ENCODE results near the gene CBX7. TPM values are rescaled to one million over a fixed set of nuclear protein-coding genes. Genes with fewer than 3 reads are reported as not detected.

CBX7 gene
- total RNA-seq, 1 donor from 2014 or later = 7.7 TPM

DNA sequence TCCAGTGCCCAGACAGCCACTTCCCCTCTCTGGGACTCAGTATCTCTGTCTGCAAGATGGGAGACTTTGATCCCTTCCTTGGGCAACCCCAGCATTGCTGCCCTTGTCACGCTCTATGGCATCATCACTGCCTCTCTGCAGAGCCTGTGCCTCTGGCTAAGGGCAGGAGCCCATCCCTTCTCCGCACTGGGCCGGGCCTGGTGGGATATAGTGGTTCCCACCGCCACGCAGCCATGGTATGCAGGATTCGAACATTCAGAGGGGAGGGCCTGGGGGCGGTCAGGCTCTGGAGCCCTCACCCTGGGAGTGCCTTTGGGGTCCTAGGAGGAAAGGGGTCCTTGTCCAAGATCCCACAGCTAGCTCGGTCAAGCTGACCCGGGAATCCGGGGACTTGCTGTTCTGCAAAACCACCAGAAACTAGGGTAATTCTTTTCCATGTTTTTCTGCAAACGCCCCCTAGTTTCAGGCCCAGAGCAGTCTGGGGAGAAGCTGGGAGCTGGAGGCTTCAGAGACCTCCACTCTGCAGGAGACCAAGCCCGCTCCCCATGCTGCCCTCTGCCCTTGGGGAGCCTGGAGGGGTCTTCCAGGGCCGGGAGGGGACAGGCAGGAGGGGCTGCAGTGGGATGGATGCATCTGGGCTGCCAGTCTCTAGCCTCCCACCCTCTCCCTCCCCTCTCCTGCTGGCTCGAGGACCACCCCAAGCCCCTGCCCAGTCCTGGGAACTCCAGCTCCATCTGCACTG lies 24.4 kb upstream of the CBX7 start:
- no peaks in the 10 kb centered on the region for H3K9me3 Mint-ChIP-seq (ENCODE audit: low read depth)
- H3K27ac Mint-ChIP-seq = peak overlapping the region; percentile 85
- H3K36me3 Mint-ChIP-seq (ENCODE audit: insufficient read depth) = no peaks in the 10 kb centered on the region
- no peak for DNase-seq (ENCODE audit: low spot score, unreplicated experiment)
- TF ChIP-seq, protein P1, sequence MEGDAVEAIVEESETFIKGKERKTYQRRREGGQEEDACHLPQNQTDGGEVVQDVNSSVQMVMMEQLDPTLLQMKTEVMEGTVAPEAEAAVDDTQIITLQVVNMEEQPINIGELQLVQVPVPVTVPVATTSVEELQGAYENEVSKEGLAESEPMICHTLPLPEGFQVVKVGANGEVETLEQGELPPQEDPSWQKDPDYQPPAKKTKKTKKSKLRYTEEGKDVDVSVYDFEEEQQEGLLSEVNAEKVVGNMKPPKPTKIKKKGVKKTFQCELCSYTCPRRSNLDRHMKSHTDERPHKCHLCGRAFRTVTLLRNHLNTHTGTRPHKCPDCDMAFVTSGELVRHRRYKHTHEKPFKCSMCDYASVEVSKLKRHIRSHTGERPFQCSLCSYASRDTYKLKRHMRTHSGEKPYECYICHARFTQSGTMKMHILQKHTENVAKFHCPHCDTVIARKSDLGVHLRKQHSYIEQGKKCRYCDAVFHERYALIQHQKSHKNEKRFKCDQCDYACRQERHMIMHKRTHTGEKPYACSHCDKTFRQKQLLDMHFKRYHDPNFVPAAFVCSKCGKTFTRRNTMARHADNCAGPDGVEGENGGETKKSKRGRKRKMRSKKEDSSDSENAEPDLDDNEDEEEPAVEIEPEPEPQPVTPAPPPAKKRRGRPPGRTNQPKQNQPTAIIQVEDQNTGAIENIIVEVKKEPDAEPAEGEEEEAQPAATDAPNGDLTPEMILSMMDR (IDR thresholded peaks at IDR 0.05; ENCODE audit: unreplicated experiment) = no peak
- no peak overlapping the region for H3K4me3 Mint-ChIP-seq (ENCODE audit: low read depth)
- no peaks in the 10 kb centered on the region for H3K27me3 Mint-ChIP-seq
- peaks cover 32% of the 10 kb centered on the region for H3K4me1 Mint-ChIP-seq (ENCODE audit: low read depth)

DNA sequence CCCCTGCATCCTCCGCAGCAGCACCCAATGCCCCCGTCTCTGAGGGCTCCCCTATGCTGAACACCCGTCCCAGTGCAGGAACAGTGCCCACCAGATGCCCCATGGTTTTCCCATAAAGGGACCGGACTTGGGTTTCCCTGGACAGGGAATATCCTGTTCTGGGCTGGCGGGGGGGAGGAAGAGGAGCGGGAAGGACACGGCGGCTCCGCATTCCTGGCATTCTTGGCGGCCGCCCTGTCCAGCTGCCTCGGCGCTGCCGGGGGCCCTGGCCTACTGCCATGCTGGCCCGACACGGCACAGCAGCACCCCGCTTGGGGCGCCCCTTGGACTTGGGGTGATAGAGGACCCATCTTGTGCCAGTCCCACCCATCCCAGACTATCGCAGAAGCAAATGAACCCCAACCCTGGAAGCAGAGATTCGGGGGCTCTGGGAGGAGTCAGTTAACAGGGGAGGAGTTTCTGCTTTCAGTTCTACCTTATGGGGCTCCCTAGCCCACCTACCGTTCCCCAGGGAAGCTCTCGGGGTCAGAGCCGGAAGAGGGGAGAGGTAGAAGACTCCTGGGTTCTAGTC lies 23.7 kb upstream of the CBX7 start:
- H3K9me3 Mint-ChIP-seq (ENCODE audit: low read depth) = no peaks in the 10 kb centered on the region
- H3K4me3 Mint-ChIP-seq (ENCODE audit: low read depth) = no peak overlapping the region
- H3K27ac Mint-ChIP-seq = peak overlapping the region; percentile 97
- TF ChIP-seq, protein P1 (IDR thresholded peaks at IDR 0.05; ENCODE audit: unreplicated experiment) = no peak
- no peaks in the 10 kb centered on the region for H3K36me3 Mint-ChIP-seq (ENCODE audit: insufficient read depth)
- no peaks in the 10 kb centered on the region for H3K27me3 Mint-ChIP-seq
- H3K4me1 Mint-ChIP-seq (ENCODE audit: low read depth) = peaks cover 32% of the 10 kb centered on the region
- DNase-seq (ENCODE audit: low spot score, unreplicated experiment) = no peak

DNA sequence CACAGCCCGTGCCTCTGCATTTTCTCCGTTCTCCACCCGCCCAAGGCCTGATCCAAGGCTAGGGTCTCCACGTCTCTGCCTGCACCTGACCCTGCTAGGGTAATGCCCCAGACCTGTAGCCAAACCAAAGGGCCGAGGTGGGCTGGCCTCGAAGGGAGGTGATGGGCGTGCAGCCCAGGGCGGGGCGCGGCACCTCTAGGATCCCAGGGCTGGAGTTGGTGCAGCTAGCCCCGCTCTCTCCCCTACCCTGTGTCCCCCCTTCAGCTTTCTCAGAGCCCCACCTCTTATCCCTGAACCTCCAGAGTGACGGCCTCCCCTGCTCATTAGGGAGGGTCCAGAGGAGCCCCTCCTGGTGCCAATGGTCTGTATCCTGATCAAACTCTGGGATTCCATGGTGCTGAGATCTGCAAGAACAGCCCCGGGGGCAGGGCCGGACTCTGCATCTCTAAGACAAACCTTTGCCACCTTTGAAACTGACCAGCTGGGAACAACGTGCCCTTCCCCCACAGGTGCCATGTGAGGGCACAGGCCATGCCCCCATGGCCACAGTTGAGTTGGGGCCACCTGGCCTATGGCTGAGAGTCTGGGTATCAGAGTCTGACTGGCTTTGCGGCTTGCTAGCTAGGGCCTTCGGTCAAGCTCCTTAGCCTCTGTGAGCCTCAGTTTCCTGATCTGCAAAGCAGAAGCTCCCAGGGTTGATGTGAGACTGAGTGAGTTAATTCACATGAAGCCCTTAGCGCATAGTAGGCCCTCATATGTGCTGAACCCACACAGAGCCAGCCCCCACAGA lies 23.1 kb upstream of the CBX7 start:
- peaks cover 36% of the 10 kb centered on the region for H3K4me1 Mint-ChIP-seq (ENCODE audit: low read depth)
- no peaks in the 10 kb centered on the region for H3K9me3 Mint-ChIP-seq (ENCODE audit: low read depth)
- no peak for DNase-seq (ENCODE audit: low spot score, unreplicated experiment)
- H3K4me3 Mint-ChIP-seq (ENCODE audit: low read depth) = no peak overlapping the region
- peak overlapping the region; percentile 97 for H3K27ac Mint-ChIP-seq
- no peaks in the 10 kb centered on the region for H3K36me3 Mint-ChIP-seq (ENCODE audit: insufficient read depth)
- H3K27me3 Mint-ChIP-seq = no peaks in the 10 kb centered on the region
- TF ChIP-seq, protein P1 (IDR thresholded peaks at IDR 0.05; ENCODE audit: unreplicated experiment) = no peak

DNA sequence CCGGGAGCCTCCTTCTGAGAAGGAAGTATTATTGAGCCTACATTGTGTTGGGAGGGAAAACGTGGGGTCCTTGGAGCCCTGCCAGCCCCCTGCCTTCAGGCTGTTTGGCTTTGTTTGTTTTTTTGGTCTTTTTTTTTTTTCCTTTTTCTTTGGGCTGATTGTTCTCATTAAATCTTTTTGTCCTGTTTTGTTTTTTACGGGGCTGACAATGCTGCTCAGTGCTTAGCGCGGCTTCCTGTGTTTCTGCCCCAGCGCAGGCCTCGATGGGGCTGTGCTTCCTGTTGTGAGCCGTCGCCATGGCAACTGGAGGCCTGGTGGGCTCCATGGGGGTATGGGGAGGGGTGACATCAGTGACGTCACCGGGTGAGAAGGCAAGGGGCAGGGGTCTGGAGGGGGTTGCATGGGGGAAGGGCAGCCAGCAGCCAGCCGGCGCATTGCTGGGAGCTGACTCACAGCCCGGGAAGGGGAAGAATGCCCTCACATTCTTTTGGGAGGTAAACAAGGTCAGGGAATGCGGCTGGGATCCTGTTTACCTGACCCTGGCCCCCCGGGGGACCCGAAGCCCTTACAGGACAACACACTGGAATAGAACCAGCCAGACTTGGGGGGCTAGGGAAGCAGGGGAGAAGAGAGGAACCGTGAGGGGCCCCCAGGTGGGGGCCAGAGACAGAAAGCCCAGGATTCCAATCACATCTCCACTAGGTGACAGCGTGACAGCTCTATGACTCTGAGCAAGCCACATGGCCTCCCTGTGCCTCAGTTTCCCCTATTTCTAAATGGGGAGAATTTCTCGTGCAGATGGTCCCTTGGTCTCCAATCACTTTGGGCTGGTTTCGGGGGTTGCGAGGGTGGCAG lies 22.2 kb upstream of the CBX7 start:
- Mint-ChIP-seq H3K27ac (peak overlapping the region; percentile 97), H3K4me3 (ENCODE audit: low read depth) (peak overlapping the region; percentile 25), H3K9me3 (ENCODE audit: low read depth) (no peaks in the 10 kb centered on the region), H3K27me3 (peaks cover 4% of the 10 kb centered on the region), H3K4me1 (ENCODE audit: low read depth) (peaks cover 36% of the 10 kb centered on the region), H3K36me3 (ENCODE audit: insufficient read depth) (no peaks in the 10 kb centered on the region)
- DNase-seq (ENCODE audit: low spot score, unreplicated experiment) = peak; percentile 91
- TF ChIP-seq, protein P1 (IDR thresholded peaks at IDR 0.05; ENCODE audit: unreplicated experiment) = no peak

Measured in progenitor cell of endocrine pancreas (in vitro differentiated cells).